Activated naive CD4-positive, alpha-beta T cell (primary cell): ENCODE data around the gene HINT1.

Experiments used
- DNase-seq, 4 experiments: peaks; one replicate each; lab custom pipeline; 2025; lab: John Stamatoyannopoulos, UW

Gene HINT1

DNA sequence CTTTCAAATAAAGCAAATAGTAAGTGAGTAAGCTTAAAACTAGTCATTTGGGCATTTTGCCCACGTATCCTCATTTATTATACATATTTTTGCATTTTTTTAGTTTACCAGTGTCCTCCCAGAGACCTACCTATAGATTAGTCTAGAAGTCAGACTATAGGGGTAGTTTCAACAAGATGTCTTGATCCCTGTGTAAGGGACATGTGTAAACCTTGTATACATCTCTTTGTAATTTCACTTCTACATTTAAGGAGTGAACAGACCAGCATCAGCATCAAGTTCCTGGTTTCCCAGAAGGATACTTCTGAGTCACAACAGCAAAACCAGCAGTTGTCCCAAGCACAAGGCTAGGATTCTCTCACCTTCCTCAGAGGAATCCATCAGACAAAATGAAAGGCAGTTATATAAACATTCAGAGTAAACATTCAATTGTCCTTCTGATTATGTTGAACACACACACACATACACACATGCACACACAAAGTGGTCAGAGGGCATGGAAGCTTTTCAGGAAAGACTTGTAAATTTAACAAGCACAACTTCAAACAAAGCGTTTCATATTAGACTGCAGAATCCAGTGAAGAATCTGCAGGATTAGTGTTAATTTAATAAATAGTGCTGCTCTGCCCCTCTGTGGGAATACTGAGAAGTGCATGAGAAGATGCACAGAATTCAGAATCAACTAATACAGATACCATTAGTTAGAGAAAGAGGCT lies 55.4 kb downstream of the HINT1 start:
- DNase-seq: no peak
